Stimulated activated CD4-positive, alpha-beta T cell treated with anti-CD3 and anti-CD28 coated beads, Interleukin-2, amount 100 ng/mL, for 48 hours (primary cell): ENCODE data around the gene TNFRSF11A.

Experiments used
- DNase-seq, 2 donors: peaks; one replicate each; pipeline ENCODE4 v3.0.0-alpha.2; 2020

TNFRSF11A gene

DNA sequence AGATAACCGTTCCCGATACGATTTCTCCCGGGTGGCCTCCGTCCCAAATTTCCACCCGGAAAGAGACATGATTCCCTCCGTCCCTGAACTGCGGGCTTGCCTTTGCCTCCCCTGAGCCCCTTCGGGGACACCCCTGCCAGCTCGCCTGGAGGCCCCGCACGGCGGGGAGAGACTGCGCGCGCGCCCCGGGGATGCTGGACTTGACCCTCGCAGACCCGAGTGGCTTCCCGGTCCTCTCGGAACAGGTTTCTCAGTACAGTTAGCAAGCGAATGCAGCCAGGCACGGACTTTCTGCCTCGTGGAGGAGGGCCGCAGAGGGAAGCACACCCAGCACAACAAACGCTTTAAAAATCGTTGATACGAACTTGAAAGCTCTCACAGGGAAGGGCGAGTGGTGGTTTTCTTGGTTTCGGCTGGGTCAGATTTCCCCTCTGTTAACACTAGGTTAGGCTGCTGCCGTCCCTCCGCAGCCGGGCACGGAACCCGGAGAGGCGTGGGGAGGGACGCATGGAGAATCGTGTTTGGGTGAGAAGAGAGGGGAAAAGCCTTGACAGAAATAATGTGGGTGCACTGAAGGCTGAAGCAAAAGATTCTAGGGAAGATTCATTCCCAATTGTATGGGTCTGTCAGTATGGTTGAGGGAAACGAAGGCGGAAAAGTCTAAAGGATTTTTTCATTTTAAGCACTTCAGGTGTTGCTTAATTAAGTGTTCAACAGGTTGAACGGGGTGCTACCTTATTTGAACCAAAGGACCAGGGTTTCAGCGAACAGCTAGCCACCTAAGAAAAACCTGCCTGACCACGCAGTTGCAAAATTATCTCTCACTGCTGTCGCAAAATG lies 916 bp downstream of the TNFRSF11A start:
- no peak for DNase-seq

DNA sequence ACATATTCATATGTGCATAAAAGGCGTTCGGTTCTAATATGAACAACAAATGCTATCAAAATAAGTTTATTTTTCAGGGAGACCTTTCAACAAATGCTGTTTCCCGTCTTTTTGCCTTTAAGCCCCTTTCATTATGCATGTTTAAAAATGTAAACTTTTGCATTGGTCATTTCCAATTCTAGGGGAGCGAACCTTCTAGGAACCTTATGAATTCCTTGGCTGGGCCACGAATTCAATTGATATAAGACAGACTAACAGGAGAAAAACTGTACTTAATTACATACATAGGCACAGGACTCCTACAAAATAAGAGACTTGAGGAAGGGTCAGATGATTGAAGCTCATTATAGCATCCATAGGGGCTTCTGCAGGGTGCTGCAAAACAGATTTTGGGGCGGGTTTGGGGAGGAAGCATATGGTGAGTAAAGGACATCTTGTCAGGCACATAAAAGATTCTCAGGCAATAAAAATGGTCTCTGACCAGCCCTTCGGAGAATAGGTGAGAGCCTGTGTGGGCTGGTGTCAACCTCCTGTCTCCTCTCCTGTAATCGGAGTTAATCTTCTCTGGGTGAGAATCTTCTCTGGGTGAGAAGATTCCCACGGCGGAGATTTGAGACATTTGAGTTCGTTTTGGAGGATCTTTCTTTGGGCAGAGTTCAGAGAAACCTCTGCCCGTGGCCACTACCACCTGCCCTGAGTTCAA lies 1.7 kb downstream of the TNFRSF11A start:
- DNase-seq: no peak

- DNase-seq: no peak
Measured at GRCh38 chr18:62327977-62328376, 2.9 kb downstream of the TNFRSF11A start.

DNA sequence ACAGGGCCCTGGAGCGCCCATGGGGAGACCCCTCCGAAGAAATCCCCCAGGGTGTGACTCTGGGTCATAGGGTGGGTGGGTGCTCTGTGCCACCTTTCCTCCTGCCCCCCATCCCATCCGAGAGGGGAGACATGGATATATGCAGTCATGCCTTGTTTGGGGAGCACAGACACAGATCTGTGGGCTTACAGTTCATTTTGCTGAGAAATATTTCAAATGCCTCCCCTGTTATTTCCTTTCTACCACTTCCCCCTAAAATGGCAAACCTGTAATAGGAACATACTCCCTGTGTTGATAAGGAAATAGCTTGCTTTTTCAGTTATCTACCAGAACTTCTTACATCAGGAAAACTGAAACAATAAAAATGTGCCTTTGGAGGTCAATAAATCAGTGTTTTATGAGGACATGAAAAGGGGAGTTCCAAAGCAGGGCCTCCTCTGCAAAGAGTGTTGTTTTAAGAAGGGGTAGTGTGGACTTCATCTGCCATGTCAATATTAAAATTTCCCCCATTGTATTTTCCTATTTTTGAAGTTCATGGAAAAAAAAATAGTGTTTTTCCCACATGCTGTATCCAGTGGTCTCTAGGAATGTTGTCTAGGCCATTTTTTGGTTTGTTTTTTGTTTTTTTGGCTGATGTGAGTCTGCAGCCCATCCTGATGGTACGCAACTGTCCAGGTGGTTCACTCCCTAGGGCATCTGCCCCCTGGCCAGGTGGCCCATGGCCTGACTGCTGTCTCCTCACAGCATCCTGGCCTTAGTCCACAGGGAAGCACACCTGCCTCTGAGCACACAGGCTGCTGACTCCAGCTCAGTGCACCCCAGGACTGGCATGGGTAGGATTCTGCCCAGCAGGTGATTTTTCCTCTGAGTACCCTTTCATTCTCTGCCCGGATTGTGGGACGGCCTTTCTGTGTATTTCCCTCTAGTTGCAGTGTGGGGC lies 3.7 kb downstream of the TNFRSF11A start:
- DNase-seq: no peak

DNA sequence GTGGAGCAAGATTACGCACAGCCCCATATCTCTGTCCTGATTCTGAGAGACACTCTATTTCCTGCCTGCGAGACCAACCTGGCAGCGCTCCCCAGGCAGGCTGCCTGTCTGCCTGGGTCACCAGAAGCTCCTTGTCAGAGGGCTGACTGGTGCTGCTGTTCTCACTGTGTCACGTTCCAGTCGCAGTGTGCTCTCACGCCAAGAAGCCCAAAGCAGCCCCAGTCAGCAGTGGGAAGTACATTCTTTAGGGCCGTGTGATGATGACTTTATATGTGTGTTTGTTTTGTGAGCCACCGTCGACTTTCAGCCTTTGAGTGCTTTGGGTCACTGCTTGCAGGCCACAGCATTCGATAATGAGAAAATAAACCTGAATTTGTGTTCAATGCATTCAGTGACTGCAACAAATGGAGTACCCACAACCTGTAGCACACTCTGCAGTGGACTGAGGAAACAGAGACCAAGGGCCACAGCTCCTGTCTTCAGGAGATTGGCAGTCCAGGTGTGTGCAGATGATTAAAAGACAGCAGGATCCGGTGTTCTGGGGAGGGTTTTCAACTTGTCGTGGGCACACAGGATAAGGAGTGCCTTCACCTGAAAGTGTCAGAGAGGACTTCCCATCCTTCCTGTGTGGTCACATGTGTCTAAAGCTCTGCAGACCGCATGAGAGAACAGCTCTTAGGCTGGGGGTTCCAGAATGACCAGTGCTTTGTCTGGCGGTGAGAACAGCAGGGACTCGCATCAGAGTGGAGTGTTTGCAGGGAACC lies 4.8 kb downstream of the TNFRSF11A start:
- peak in 1 of 2 donors; percentile 27 for DNase-seq

- DNase-seq: no peak
Measured at GRCh38 chr18:62330650-62331049, 5.5 kb downstream of the TNFRSF11A start.

GRCh38 chr18:62331581-62332356 lies 6.7 kb downstream of the TNFRSF11A start:
- DNase-seq: no peak

- DNase-seq: no peak
Measured at GRCh38 chr18:62332431-62332830, 7.3 kb downstream of the TNFRSF11A start.

- DNase-seq: no peak
Measured at GRCh38 chr18:62332964-62333695, 8.0 kb downstream of the TNFRSF11A start.

DNA sequence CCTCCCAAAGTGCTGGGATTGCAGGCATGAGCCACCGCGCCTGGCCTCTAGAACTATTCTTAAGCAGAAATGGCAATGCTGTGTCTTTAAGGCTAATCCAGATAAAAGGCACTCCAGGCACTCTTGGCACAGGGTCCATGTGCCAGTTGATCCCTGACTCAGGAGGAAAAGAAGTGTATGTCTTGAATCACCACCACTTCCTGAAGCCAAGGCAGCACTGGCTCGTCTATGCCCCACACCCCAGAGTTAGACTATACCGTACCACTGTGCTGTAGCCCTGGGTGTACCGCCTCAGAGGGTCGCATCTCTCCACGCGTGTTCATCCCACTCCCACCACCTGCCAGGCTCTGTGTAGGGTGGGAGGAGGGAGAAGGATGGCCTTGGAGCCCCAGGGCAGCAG lies 9.0 kb downstream of the TNFRSF11A start:
- no peak for DNase-seq

GRCh38 chr18:62335494-62335893 lies 10.4 kb downstream of the TNFRSF11A start:
- DNase-seq: no peak

DNA sequence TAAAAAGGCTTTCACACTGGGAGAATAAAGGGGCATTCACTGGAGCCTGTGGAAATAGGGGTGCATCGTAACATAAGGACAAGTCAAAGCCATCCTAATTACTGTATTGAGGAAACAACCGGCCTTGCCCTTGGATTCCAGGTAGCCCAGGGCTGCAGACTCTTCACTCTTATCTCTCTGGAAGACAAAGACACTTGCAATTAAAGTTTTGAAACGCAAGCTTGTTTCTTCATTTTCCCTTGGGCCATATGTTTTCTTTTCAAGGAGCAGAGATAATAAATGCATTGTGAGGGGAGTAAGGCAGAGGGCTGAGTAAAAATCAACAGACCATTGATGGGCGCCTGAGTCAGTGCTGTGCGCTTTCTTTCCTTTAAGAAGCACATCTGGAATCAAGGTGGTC lies 11.5 kb downstream of the TNFRSF11A start:
- no peak for DNase-seq

DNA sequence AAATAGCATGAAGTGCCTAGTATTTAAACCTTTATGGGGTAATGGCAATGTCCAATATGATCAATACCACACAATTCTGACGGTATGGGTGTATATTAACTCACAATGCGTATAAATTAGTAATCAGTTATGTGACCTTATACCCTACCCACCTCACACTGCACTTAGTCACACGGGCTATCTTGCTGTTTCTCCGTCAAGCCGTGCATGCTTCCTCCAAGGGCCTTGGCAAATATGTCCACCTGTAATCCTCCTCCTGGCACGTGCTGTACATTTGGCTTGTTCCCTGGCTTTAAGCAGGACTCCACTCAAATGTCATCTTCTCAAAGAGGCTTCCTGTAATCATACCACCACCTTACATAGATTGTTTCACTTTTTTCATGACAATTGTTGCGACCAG lies 12.2 kb downstream of the TNFRSF11A start:
- no peak for DNase-seq

DNA sequence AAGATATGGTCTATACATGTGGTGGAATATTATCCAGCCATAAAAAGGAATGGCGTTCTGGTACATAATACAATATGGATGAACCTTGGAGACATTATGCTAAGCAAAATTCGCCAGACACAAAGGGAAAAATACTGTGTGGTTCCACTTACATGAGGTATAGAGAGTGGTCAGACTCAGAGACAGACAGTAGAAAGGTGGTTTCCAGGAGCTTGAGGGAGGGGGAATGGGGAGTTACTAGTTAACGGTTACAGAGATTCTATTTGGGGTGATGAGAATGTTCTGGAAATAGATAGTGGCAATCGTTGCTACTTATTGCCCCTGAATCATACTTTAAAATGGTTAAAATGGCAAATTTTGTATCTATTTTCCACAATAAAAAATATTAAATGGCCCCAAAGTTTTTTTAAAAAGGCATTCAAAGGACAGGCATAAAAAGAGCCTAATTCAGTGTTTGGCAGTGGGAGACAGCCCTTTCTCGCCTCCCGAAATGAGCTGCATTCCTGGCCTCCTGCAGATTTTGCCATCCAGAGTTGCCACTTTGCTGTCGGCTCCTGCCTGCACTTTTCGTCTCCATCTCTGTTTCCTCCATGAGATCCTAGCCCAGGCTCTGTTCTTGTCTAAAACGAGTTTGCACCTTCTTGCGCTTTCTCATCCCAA lies 13.5 kb downstream of the TNFRSF11A start:
- DNase-seq: no peak

GRCh38 chr18:62339106-62339988 lies 14.2 kb downstream of the TNFRSF11A start:
- peak in 1 of 2 donors; percentile 19 for DNase-seq

DNA sequence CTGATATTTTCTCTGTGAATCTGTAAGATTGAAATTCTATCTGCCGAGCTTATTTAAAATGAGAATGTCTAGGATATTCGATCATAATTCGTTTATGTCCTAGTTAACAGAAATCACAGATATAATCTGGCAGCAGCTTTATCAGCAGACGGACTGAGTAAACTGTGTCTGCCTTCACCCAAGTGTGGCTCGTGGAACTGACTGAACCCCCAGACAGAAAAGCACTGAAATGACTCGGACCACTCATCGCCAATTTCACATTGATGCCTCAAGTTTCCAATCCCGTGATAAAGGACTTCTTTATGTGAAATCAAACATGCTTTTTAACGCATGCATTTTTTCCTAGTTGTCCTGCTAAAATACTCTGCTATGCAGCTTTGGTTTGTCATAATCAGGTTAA lies 15.9 kb downstream of the TNFRSF11A start:
- no peak for DNase-seq

DNA sequence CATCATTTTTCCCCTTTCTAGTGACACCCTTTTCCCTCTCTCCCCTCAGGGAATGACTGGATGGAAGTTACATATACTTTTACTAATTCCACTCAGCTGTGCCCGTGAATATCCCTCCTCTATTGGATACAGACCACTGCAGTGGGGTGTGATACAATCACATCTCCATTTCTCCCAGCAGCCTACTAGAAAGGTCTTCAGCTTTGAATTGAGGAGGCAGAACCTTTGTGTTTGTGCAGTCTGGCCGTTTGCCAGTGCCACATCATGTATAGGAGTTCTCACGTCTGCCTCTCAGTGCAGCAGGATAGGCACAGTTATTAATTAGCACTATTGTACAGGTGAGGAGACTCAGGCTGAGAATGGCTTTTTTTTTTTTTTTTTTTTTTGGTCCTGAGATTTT lies 16.4 kb downstream of the TNFRSF11A start:
- DNase-seq: no peak

- no peak for DNase-seq
Measured at GRCh38 chr18:62342884-62343283, 17.8 kb downstream of the TNFRSF11A start.

DNA sequence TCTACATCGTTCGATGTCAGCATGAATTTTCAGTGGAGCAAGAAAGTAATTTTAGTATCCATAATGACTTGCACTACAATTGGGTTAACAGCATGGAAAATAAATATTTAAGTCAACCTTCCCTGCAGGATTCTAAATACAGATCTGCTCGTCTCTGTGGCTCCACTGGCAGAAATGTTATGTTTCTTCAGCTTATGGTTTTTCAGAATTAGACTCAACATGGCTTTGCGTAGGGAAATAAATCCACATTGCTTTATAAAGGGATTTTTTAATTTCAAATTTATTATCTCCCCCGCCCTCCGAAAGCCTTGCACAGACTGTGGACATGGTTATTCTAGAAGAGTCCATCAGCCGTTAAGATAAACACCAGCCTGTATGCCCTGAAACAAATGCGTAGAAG lies 18.2 kb downstream of the TNFRSF11A start:
- DNase-seq: no peak
